ENCODE results near the gene CDHR5. TPM values are rescaled to one million over a fixed set of nuclear protein-coding genes. Genes with fewer than 3 reads are reported as not detected.

Gene CDHR5
- total RNA-seq, 1 experiment from 2014 or later = not detected

GRCh38 chr11:611001-611996, 13.5 kb downstream of the CDHR5 start:
- no peak overlapping the region for H3K27ac ChIP-seq (ENCODE audit: low read depth, low read length, poor library complexity, severe bottlenecking)
- ChIA-PET CTCF (no interaction called here), POLR2A (ENCODE audit: low non-redundant PET) (no interaction called here)
- TF ChIP-seq EZH2 (IDR thresholded peaks at IDR 0.05; ENCODE audit: borderline replicate concordance, low read depth, low read length, poor library complexity, severe bottlenecking) = no peak
- TF ChIP-seq CTCF (conservative IDR thresholded peaks at IDR 0.05; ENCODE audit: low read depth, low read length) = no peak
- intact Hi-C loops (cut with micrococcal nuclease; ENCODE audit: unreplicated experiment) = no loop called here
- DNase-seq (ENCODE audit: low spot score) = no peak
- H3K9me3 ChIP-seq (ENCODE audit: low read depth, low read length, poor library complexity, severe bottlenecking) = no peaks in the 10 kb centered on the region
- H3K4me3 ChIP-seq (ENCODE audit: low read depth, low read length, poor library complexity, severe bottlenecking) = no peak overlapping the region
- BruUV-seq (replicated peaks) = no TSS peak
- H3K4me1 ChIP-seq (ENCODE audit: insufficient read depth, low read length, poor library complexity, severe bottlenecking) = no peaks in the 10 kb centered on the region
- peaks cover 49% of the 10 kb centered on the region for H3K36me3 ChIP-seq (ENCODE audit: insufficient read depth, low read length, poor library complexity, severe bottlenecking)
- no peaks in the 10 kb centered on the region for H3K27me3 ChIP-seq (replicated peaks; ENCODE audit: insufficient read depth, low read depth, low read length, poor library complexity)

- ChIA-PET CTCF (no interaction called here), POLR2A (ENCODE audit: low non-redundant PET) (no interaction called here)
- intact Hi-C loops (cut with micrococcal nuclease; ENCODE audit: unreplicated experiment) = no loop called here
- no peaks in the 10 kb centered on the region for H3K4me1 ChIP-seq (ENCODE audit: insufficient read depth, low read length, poor library complexity, severe bottlenecking)
- peaks cover 59% of the 10 kb centered on the region for H3K36me3 ChIP-seq (ENCODE audit: insufficient read depth, low read length, poor library complexity, severe bottlenecking)
- H3K4me3 ChIP-seq (ENCODE audit: low read depth, low read length, poor library complexity, severe bottlenecking) = no peak overlapping the region
- no peak overlapping the region for H3K27ac ChIP-seq (ENCODE audit: low read depth, low read length, poor library complexity, severe bottlenecking)
- BruUV-seq (replicated peaks) = no TSS peak
- no peaks in the 10 kb centered on the region for H3K27me3 ChIP-seq (replicated peaks; ENCODE audit: insufficient read depth, low read depth, low read length, poor library complexity)
- TF ChIP-seq CTCF (conservative IDR thresholded peaks at IDR 0.05; ENCODE audit: low read depth, low read length) = no peak
- TF ChIP-seq EZH2 (IDR thresholded peaks at IDR 0.05; ENCODE audit: borderline replicate concordance, low read depth, low read length, poor library complexity, severe bottlenecking) = no peak
- no peaks in the 10 kb centered on the region for H3K9me3 ChIP-seq (ENCODE audit: low read depth, low read length, poor library complexity, severe bottlenecking)
- no peak for DNase-seq (ENCODE audit: low spot score)
Observed at GRCh38 chr11:610146-610801, 14.5 kb downstream of the CDHR5 start.

GRCh38 chr11:609341-609811, 15.4 kb downstream of the CDHR5 start:
- POLR2A ChIA-PET (ENCODE audit: low non-redundant PET) = no interaction called here
- peaks cover 65% of the 10 kb centered on the region for H3K36me3 ChIP-seq (ENCODE audit: insufficient read depth, low read length, poor library complexity, severe bottlenecking)
- DNase-seq (ENCODE audit: low spot score) = no peak
- TF ChIP-seq EZH2 (IDR thresholded peaks at IDR 0.05; ENCODE audit: borderline replicate concordance, low read depth, low read length, poor library complexity, severe bottlenecking) (no peak), CTCF (conservative IDR thresholded peaks at IDR 0.05; ENCODE audit: low read depth, low read length) (no peak)
- CTCF ChIA-PET = no interaction called here
- BruUV-seq (replicated peaks) = no TSS peak
- H3K9me3 ChIP-seq (ENCODE audit: low read depth, low read length, poor library complexity, severe bottlenecking) = no peaks in the 10 kb centered on the region
- H3K4me3 ChIP-seq (ENCODE audit: low read depth, low read length, poor library complexity, severe bottlenecking) = no peak overlapping the region
- intact Hi-C loops (cut with micrococcal nuclease; ENCODE audit: unreplicated experiment) = no loop called here
- no peak overlapping the region for H3K27ac ChIP-seq (ENCODE audit: low read depth, low read length, poor library complexity, severe bottlenecking)
- H3K27me3 ChIP-seq (replicated peaks; ENCODE audit: insufficient read depth, low read depth, low read length, poor library complexity) = no peaks in the 10 kb centered on the region
- H3K4me1 ChIP-seq (ENCODE audit: insufficient read depth, low read length, poor library complexity, severe bottlenecking) = no peaks in the 10 kb centered on the region
